Measurements from ENCODE around the gene HS2ST1. TPM values are rescaled to one million over a fixed set of nuclear protein-coding genes. Genes with fewer than 3 reads are reported as not detected.
"Not testable (repeated sequence)": the region's sequence is repeated elsewhere in the genome, so short reads cannot be mapped to it uniquely, and the experiment has no call there.

The HS2ST1 gene
- total and polyA plus RNA-seq, 10 of the 15 experiments (the other 5 are each of a cell fraction or from before 2014, with no cell fraction given) = 5.4 to 30.8 (median 18.6) TPM

GRCh38 chr1:87024936-87025540, 110.6 kb downstream of the HS2ST1 start (continued):
- TF ChIP-seq ZNF274 (IDR thresholded peaks at IDR 0.05; ENCODE audit: insufficient read depth, insufficient read length) (no peak), ZBTB33 (IDR thresholded peaks at IDR 0.05) (peak; percentile 24; the same call in 1 of the 2 replicates), CREB1 (IDR thresholded peaks at IDR 0.05; ENCODE audit: low read depth) (0 out of 2 replicates have a peak, but pooled peaks have one; percentile 17), RB1 (IDR thresholded peaks at IDR 0.05; ENCODE audit: borderline replicate concordance) (no peak), JUNB (IDR thresholded peaks at IDR 0.05) (peak; percentile 39), BHLHE40 (IDR thresholded peaks at IDR 0.05; ENCODE audit: borderline replicate concordance in 1 of 2, low read depth in 2 of 2, low read length in 1 of 2) (no peak), YY1 (IDR thresholded peaks at IDR 0.05; ENCODE audit: low read depth, low read length) (no peak)

- H4K20me1 ChIP-seq (ENCODE audit: control insufficient read depth, insufficient read depth); BruUV-seq (replicated peaks); POLR2A ChIA-PET; ATAC-seq; DNase-seq (ENCODE audit: low read depth, low spot score); H3K27me3 ChIP-seq (replicated peaks in 1 of 2; ENCODE audit: control insufficient read depth in 2 of 2, insufficient read depth in 2 of 2, low read length in 1 of 2); FAIRE-seq; in situ Hi-C loops (cut with MboI); H3K27ac ChIP-seq (ENCODE audit: control insufficient read depth, insufficient read depth); RAD21 ChIA-PET (ENCODE audit: unreplicated experiment); H2AFZ ChIP-seq (ENCODE audit: control insufficient read depth, low read depth, low read length); H3K4me1 ChIP-seq (ENCODE audit: control insufficient read depth, insufficient read depth, low read length); H3K9me3 ChIP-seq (replicated peaks; ENCODE audit: control insufficient read depth, insufficient read depth, low read length); H3K4me3 ChIP-seq; H3K36me3 ChIP-seq (ENCODE audit: control insufficient read depth in 2 of 2, insufficient read depth in 2 of 2, low read length in 1 of 2); H3K79me2 ChIP-seq (ENCODE audit: control insufficient read depth, insufficient read depth, low read length); H3K4me2 ChIP-seq (ENCODE audit: control insufficient read depth, insufficient read depth); H3K9ac ChIP-seq (ENCODE audit: control insufficient read depth, insufficient read depth, low read length): not testable (repeated sequence)
- intact Hi-C loops (cut with micrococcal nuclease; ENCODE audit: unreplicated experiment) = loop anchor here (5.0 kb wide), 2 partner anchors 115 to 195 kb away; partner anchors contain the start of genes HS2ST1 and SELENOF
- ChIA-PET CTCF (interaction anchor here (1.1 kb wide), 1 partner anchor 17 kb away, joined by 3 read pairs; no protein-coding TSS in a partner anchor), SMC1A (ENCODE audit: uncharacterized antibody, unreplicated experiment) (interaction anchor here (1.3 kb wide), 1 partner anchor 17 kb away, joined by 4 read pairs; no protein-coding TSS in a partner anchor)
- 100% methylated on average over 4 of the region's 4 CpGs for WGBS (ENCODE audit: insufficient coverage, insufficient replicate concordance, low lambda C conversion rate, missing lambda C conversion rate)
Measured at GRCh38 chr1:87027561-87027960, 113.1 kb downstream of the HS2ST1 start.
